HepG2 (cell line): ENCODE data around the gene ANKS1A. TPM values are rescaled to one million over a fixed set of nuclear protein-coding genes. Genes with fewer than 3 reads are reported as not detected.

Source experiments
- ATAC-seq: fragments of 200-7000 bp; cut with Tn5 transposase; 3 replicates; pipeline ENCODE4 v1.9.1; 2020; ENCODE audit warnings: mild to moderate bottlenecking, moderate library complexity
- BruUV-seq: library from RNA; stranded (reverse); fragments of 400-500 nt; replicated peaks from 2 replicates; lab custom pipeline; 2021; lab: Mats Ljungman, UMichigan
- CTCF ChIA-PET: fragments of 300-600 bp; formaldehyde crosslinking; extraction: SDS; loops from one replicate; lab custom pipeline; 2021; ENCODE audit warnings: low total read pairs, inconsistent platforms, low intra/inter-chr PET ratio; lab: Yijun Ruan, JAX
- POLR2A ChIA-PET: fragments of 350-600 bp; sonication (Branson Sonifier 250); formaldehyde crosslinking; loops from one replicate; lab custom pipeline; 2020; ENCODE audit warnings: antibody characterized with exemption, inconsistent platforms; lab: Yijun Ruan, JAX
- DNase-seq: peaks from one replicate; pipeline ENCODE4 v3.0.0-alpha.2; 2015; ENCODE audit warnings: low spot score
- FAIRE-seq: peaks from 3 replicates; lab custom pipeline; 2011; peaks lifted over from hg19 to GRCh38; lab: Jason Lieb, UNC
- H2AFZ ChIP-seq: one replicate; pipeline ENCODE4 v1.6.1; 2011; ENCODE audit warnings: low read length, inconsistent platforms
- H3K27ac ChIP-seq: fragments of 300-600 bp; 3 replicates; pipeline ENCODE4 v1.8.0; 2011; ENCODE audit warnings: mixed run types, mild to moderate bottlenecking, mixed read lengths, low read length, inconsistent platforms; ENCODE audit not compliant: insufficient read depth; ENCODE audit errors: extremely low read length
- H3K27me3 ChIP-seq, 2 experiments: fragments of 200-600 bp in 1 of 2; 2 replicates in 1 of 2; 3 replicates in 1 of 2; pipeline versions ENCODE4 v1.6.0 to v1.8.0; 2011; ENCODE audit warnings: low read length in 2 of 2, mild to moderate bottlenecking in 2 of 2, moderate library complexity in 2 of 2, inconsistent platforms in 1 of 2; ENCODE audit not compliant: insufficient read depth in 2 of 2, control insufficient read depth in 1 of 2
- H3K36me3 ChIP-seq, 2 experiments: fragments of 200-600 bp in 1 of 2; replicated peaks in 1 of 2; 2 replicates in 1 of 2; 3 replicates in 1 of 2; pipeline versions ENCODE4 v1.5.1 to v1.8.0; 2011; ENCODE audit warnings: low read length in 2 of 2, inconsistent platforms in 1 of 2; ENCODE audit not compliant: insufficient read depth in 2 of 2, control insufficient read depth in 1 of 2
- H3K4me1 ChIP-seq: 2 replicates; pipeline ENCODE4 v1.5.1; 2012; ENCODE audit warnings: low read length, inconsistent platforms; ENCODE audit not compliant: insufficient read depth
- H3K4me2 ChIP-seq: 2 replicates; pipeline ENCODE4 v1.6.0; 2011; ENCODE audit warnings: low read depth, low read length, inconsistent platforms
- H3K4me3 ChIP-seq, 3 experiments: fragments of 200-600 bp in 1 of 3; sonication (generic), shearing (Covaris generic) in 1 of 3; replicated peaks in 1 of 3; 2 replicates each; pipeline ENCODE4 v1.5.1; 2011 to 2016; ENCODE audit warnings: low read length in 3 of 3, inconsistent platforms in 2 of 3, low read depth in 2 of 3, mild to moderate bottlenecking in 2 of 3, control low read depth in 1 of 3, mixed read lengths in 1 of 3; ENCODE audit not compliant: insufficient read depth in 1 of 3
- H3K79me2 ChIP-seq: one replicate; pipeline ENCODE4 v1.6.1; 2011; ENCODE audit warnings: low read length, inconsistent platforms; ENCODE audit not compliant: insufficient read depth
- H3K9ac ChIP-seq: 2 replicates; pipeline ENCODE4 v1.6.0; 2011; ENCODE audit warnings: mild to moderate bottlenecking, low read depth, low read length, inconsistent platforms; ENCODE audit not compliant: insufficient read depth
- H3K9me3 ChIP-seq: 2 replicates; pipeline ENCODE4 v1.5.1; 2012; ENCODE audit warnings: mild to moderate bottlenecking, low read length
- H4K20me1 ChIP-seq: 2 replicates; pipeline ENCODE4 v1.6.0; 2011; ENCODE audit warnings: inconsistent platforms, mild to moderate bottlenecking, low read length, moderate library complexity; ENCODE audit not compliant: insufficient read depth
- CENPX ChIP-seq: sonication (generic); formaldehyde crosslinking; IDR thresholded peaks from 2 replicates; pipeline ENCODE4 v1.9.0; 2021; ENCODE audit warnings: mild to moderate bottlenecking, missing genetic modification reagents, moderate library complexity
- FOXJ3 ChIP-seq: sonication (generic); formaldehyde crosslinking; IDR thresholded peaks from 2 replicates; pipeline ENCODE4 v1.4.0; 2020; ENCODE audit warnings: missing genetic modification reagents, mild to moderate bottlenecking, borderline replicate concordance
- HOXA7 ChIP-seq: sonication (generic); formaldehyde crosslinking; IDR thresholded peaks from 2 replicates; pipeline ENCODE4 v1.8.1; 2022; ENCODE audit warnings: mild to moderate bottlenecking, missing genetic modification reagents, moderate library complexity
- NFIB ChIP-seq: sonication (generic); formaldehyde crosslinking; IDR thresholded peaks from 2 replicates; pipeline ENCODE4 v1.9.0; 2021; ENCODE audit warnings: missing genetic modification reagents, mild to moderate bottlenecking, borderline replicate concordance
- PHF20 ChIP-seq: sonication (generic); formaldehyde crosslinking; IDR thresholded peaks from 2 replicates; pipeline ENCODE4 v1.5.0; 2020; ENCODE audit warnings: mild to moderate bottlenecking, missing genetic modification reagents
- ZHX1 ChIP-seq: sonication (generic); formaldehyde crosslinking; IDR thresholded peaks from 2 replicates; pipeline ENCODE4 v1.8.1; 2022; ENCODE audit warnings: low read depth, mild to moderate bottlenecking, missing genetic modification reagents
- ZNF260 ChIP-seq: sonication (generic); formaldehyde crosslinking; IDR thresholded peaks from 2 replicates; pipeline ENCODE4 v1.4.0; 2020; ENCODE audit warnings: missing genetic modification reagents, low read depth, mild to moderate bottlenecking, borderline replicate concordance
- ZNF30 ChIP-seq: sonication (generic); formaldehyde crosslinking; IDR thresholded peaks from 2 replicates; pipeline ENCODE4 v1.5.0; 2020; ENCODE audit warnings: mild to moderate bottlenecking, missing genetic modification reagents
- ZNF543 ChIP-seq: sonication (generic); formaldehyde crosslinking; IDR thresholded peaks from 2 replicates; pipeline ENCODE4 v1.4.0; 2020; ENCODE audit warnings: mild to moderate bottlenecking, missing genetic modification reagents
- ZNF589 ChIP-seq: sonication (generic); formaldehyde crosslinking; conservative IDR thresholded peaks from 2 replicates; pipeline ENCODE4 v1.8.0; 2022; ENCODE audit warnings: mild to moderate bottlenecking, moderate library complexity, missing genetic modification reagents
- WGBS: methylation state at CpG from one replicate; pipeline ENCODE4 v1.1.6; 2017; ENCODE audit warnings: low lambda C conversion rate; 5-methylcytosine and 5-hydroxymethylcytosine counted together
- in situ Hi-C: cut with HindIII; loops from 2 replicates; pipeline ENCODE4 v1.10.0; 2017; ENCODE audit warnings: low pct_unique_long_range_greater_than_20kb; ENCODE audit not compliant: extremely low pct_ligation_motif_present
- intact Hi-C: fragments of 100-400 bp; cut with micrococcal nuclease; formaldehyde crosslinking; loops from one replicate; pipeline ENCODE4 v1.10.0; 2022; ENCODE audit not compliant: unreplicated experiment
- polyA plus RNA-seq, 8 experiments: library from polyadenylated mRNA; depleted of rRNA in 3 of 8; stranded (reverse) in 7 of 8; unstranded in 1 of 8; fragments of >200 nt; fragmentation: Illumina TruSeq in 4 of 8; extraction: Trizol in 4 of 8; gene quantifications; 2 replicates each; pipeline versions ENCODE4 v1.2.1 to v1.2.3, GENCODE V29; 2011 to 2016; ENCODE audit warnings: low read depth in 4 of 8, missing spikeins in 1 of 8, mixed read lengths in 1 of 8; ENCODE audit not compliant: insufficient read depth in 1 of 8
- total RNA-seq, 5 experiments: library from RNA; depleted of rRNA; stranded (reverse); fragments of >200 nt; fragmentation: Illumina TruSeq; extraction: Trizol; gene quantifications; 2 replicates each; pipeline ENCODE4 v1.2.3, GENCODE V29; 2016; ENCODE audit warnings: low read depth in 1 of 5

ANKS1A gene
- total and polyA plus RNA-seq, 2 of the 13 experiments (the other 11 are each of a cell fraction or from before 2014, with no cell fraction given), result 7.2 to 15.1 TPM

- no peaks in the 10 kb centered on the region for H3K36me3 ChIP-seq
- CTCF ChIA-PET, result no interaction called here
- no peak for FAIRE-seq
- WGBS, result 2% methylated on average over 2 of the region's 2 CpGs
- no peak for ATAC-seq
- no peak overlapping the region for H3K4me3 ChIP-seq
- no peak overlapping the region for H3K27ac ChIP-seq
- no peak overlapping the region for H3K9ac ChIP-seq
- H3K4me2 ChIP-seq, result no peak overlapping the region
- no peak for TF ChIP-seq ZHX1 (CRISPR knock-in tag)
- no peak for TF ChIP-seq ZNF589 (CRISPR knock-in tag)
- no peak for TF ChIP-seq PHF20 (CRISPR knock-in tag)
- TF ChIP-seq ZNF30 (CRISPR knock-in tag), result no peak
- TF ChIP-seq ZNF543 (CRISPR knock-in tag), result no peak
- TF ChIP-seq FOXJ3, result no peak
- no peak for TF ChIP-seq HOXA7 (CRISPR knock-in tag)
- TF ChIP-seq CENPX (CRISPR knock-in tag), result no peak
- TF ChIP-seq ZNF260 (CRISPR knock-in tag), result no peak
- no peak for TF ChIP-seq NFIB (CRISPR knock-in tag)
- TF ChIP-seq, all 625 proteins: peak for 0
- Histone ChIP-seq H3K79me2 (no peaks in the 10 kb centered on the region), H3K9me3 (no peaks in the 10 kb centered on the region), H4K20me1 (no peaks in the 10 kb centered on the region), H3K4me1 (peaks cover 11% of the 10 kb centered on the region; the same call in 1 of the 2 replicates), H3K27me3 (peaks cover 0 to 2% of the 10 kb centered on the region in 2 experiments; a peak in 1 of 5 replicates), H2AFZ (no peak overlapping the region)
- POLR2A ChIA-PET, result no interaction called here
- in situ Hi-C loops (no loop called here), intact Hi-C loops (no loop called here)
- DNase-seq, result no peak
- no TSS peak for BruUV-seq
These were observed 231.7 kb downstream of the ANKS1A start for GRCh38 chr6:35120746-35121145.
